ENCODE measurements around the gene CFAP61. TPM values are rescaled to one million over a fixed set of nuclear protein-coding genes. Genes with fewer than 3 reads are reported as not detected.

Gene CFAP61
- total RNA-seq, 4 donors from 2014 or later = not detected

- no peak for TF ChIP-seq CTCF (IDR thresholded peaks at IDR 0.05)
- ATAC-seq (ENCODE audit: low FRiP score) (no peak), DNase-seq (ENCODE audit: low spot score) (no peak)
Measured at GRCh38 chr20:20012541-20012940, 39.8 kb upstream of the CFAP61 start.

GRCh38 chr20:20014659-20015058, 37.7 kb upstream of the CFAP61 start:
- no peak for ATAC-seq (ENCODE audit: low FRiP score)
- no peak for DNase-seq (ENCODE audit: low spot score)

GRCh38 chr20:20017001-20017843, 35.1 kb upstream of the CFAP61 start, which contains the start of gene NAA20:
Gene NAA20 (plus strand): TSS chr20:20017362. CDS start chr20:20017397, 35 bp downstream.
- ATAC-seq (ENCODE audit: low FRiP score) (peak; percentile 99), DNase-seq (ENCODE audit: low spot score) (peak; percentile 83)
- peak in 2 of 3 donors; percentile 63 to 69 for TF ChIP-seq CTCF (IDR thresholded peaks at IDR 0.05)

More at GRCh38 chr20:20014659-20015058, 37.7 kb upstream of the CFAP61 start:
- TF ChIP-seq CTCF (IDR thresholded peaks at IDR 0.05) = no peak

GRCh38 chr20:20017844-20018185, 34.5 kb upstream of the CFAP61 start:
- no peak for DNase-seq (ENCODE audit: low spot score)
- peak; percentile 4 for ATAC-seq (ENCODE audit: low FRiP score)
- no peak for TF ChIP-seq CTCF (IDR thresholded peaks at IDR 0.05)

GRCh38 chr20:20018366-20018765, 34.0 kb upstream of the CFAP61 start:
- ATAC-seq (ENCODE audit: low FRiP score) = no peak
- no peak for TF ChIP-seq CTCF (IDR thresholded peaks at IDR 0.05)
- no peak for DNase-seq (ENCODE audit: low spot score)

GRCh38 chr20:20019123-20019522, 33.2 kb upstream of the CFAP61 start:
- ATAC-seq (ENCODE audit: low FRiP score) (no peak), DNase-seq (ENCODE audit: low spot score) (no peak)
- TF ChIP-seq CTCF (IDR thresholded peaks at IDR 0.05) = no peak

GRCh38 chr20:20020908-20021307, 31.4 kb upstream of the CFAP61 start:
- no peak for DNase-seq (ENCODE audit: low spot score)
- ATAC-seq (ENCODE audit: low FRiP score) = no peak
- no peak for TF ChIP-seq CTCF (IDR thresholded peaks at IDR 0.05)

All from omental fat pad (tissue), 4 donors.